ENCODE results near the gene BARD1.
"Not testable (repeated sequence)": the region's sequence is repeated elsewhere in the genome, so short reads cannot be mapped to it uniquely, and the experiment has no call there.

The BARD1 gene

GRCh38 chr2:214801768-214802397 is 7.6 kb downstream of the BARD1 start:
- no peak overlapping the region for H3K4me3 ChIP-seq (replicated peaks in 1 of 2; ENCODE audit: low read depth in 2 of 2, low read length in 2 of 2)
- TF ChIP-seq CTCF (IDR thresholded peaks at IDR 0.05; ENCODE audit: low read depth, low read length) = no peak
- no peak for DNase-seq (ENCODE audit: low read depth in 2 of 2)

GRCh38 chr2:214801068-214801467 is 8.4 kb downstream of the BARD1 start:
- DNase-seq (ENCODE audit: low read depth in 2 of 2) = no peak
- no peak for TF ChIP-seq CTCF (IDR thresholded peaks at IDR 0.05; ENCODE audit: low read depth, low read length)
- no peak overlapping the region for H3K4me3 ChIP-seq (replicated peaks in 1 of 2; ENCODE audit: low read depth in 2 of 2, low read length in 2 of 2)

- no peak for TF ChIP-seq CTCF (IDR thresholded peaks at IDR 0.05; ENCODE audit: low read depth, low read length)
- H3K4me3 ChIP-seq (replicated peaks in 1 of 2; ENCODE audit: low read depth in 2 of 2, low read length in 2 of 2) = no peak overlapping the region
- DNase-seq (ENCODE audit: low read depth in 2 of 2) = no peak
Measured at GRCh38 chr2:214800180-214800579, 9.3 kb downstream of the BARD1 start.

- no peak overlapping the region for H3K4me3 ChIP-seq (replicated peaks in 1 of 2; ENCODE audit: low read depth in 2 of 2, low read length in 2 of 2)
- no peak for TF ChIP-seq CTCF (IDR thresholded peaks at IDR 0.05; ENCODE audit: low read depth, low read length)
- DNase-seq (ENCODE audit: low read depth in 2 of 2) = no peak
Measured at GRCh38 chr2:214796911-214797310, 12.6 kb downstream of the BARD1 start.

- H3K4me3 ChIP-seq (replicated peaks in 1 of 2; ENCODE audit: low read depth in 2 of 2, low read length in 2 of 2); DNase-seq (ENCODE audit: low read depth in 2 of 2): not testable (repeated sequence)
Measured at GRCh38 chr2:214783181-214783580, 26.3 kb downstream of the BARD1 start.

- TF ChIP-seq CTCF (IDR thresholded peaks at IDR 0.05; ENCODE audit: low read depth, low read length) = no peak
- H3K4me3 ChIP-seq (replicated peaks in 1 of 2; ENCODE audit: low read depth in 2 of 2, low read length in 2 of 2) = no peak overlapping the region
- DNase-seq (ENCODE audit: low read depth in 2 of 2) = no peak
Measured at GRCh38 chr2:214782671-214783070, 26.8 kb downstream of the BARD1 start.

GRCh38 chr2:214781226-214781625 is 28.3 kb downstream of the BARD1 start:
- no peak for TF ChIP-seq CTCF (IDR thresholded peaks at IDR 0.05; ENCODE audit: low read depth, low read length)
- H3K4me3 ChIP-seq (replicated peaks in 1 of 2; ENCODE audit: low read depth in 2 of 2, low read length in 2 of 2) = no peak overlapping the region

More at GRCh38 chr2:214781226-214781625, 28.3 kb downstream of the BARD1 start:
- DNase-seq (ENCODE audit: low read depth in 2 of 2) = no peak
